Panc1 (cell line): ENCODE data around the gene CUL9.

ENCODE experiments used
- POLR2AphosphoS5 ChIP-seq: IDR thresholded peaks from 2 replicates; pipeline ENCODE4 v1.6.1; 2012; ENCODE audit warnings: mild to moderate bottlenecking, low read depth, low read length, moderate library complexity
- REST ChIP-seq, 2 experiments: IDR thresholded peaks; 2 replicates each; pipeline ENCODE4 v1.6.1; 2011 to 2012; ENCODE audit warnings: low read depth in 2 of 2, control low read depth in 1 of 2, low read length in 1 of 2, mild to moderate bottlenecking in 1 of 2, moderate library complexity in 1 of 2; ENCODE audit not compliant: insufficient read depth in 1 of 2
- TCF7L2 ChIP-seq: IDR thresholded peaks from 2 replicates; pipeline ENCODE4 v1.6.1; 2011; ENCODE audit warnings: mild to moderate bottlenecking, low read depth, low read length, inconsistent platforms
- TF ChIP-seq, protein P1 (sequence below): fragments of 450-650 bp; IDR thresholded peaks from 2 replicates; pipeline ENCODE4 v1.5.1; 2017; ENCODE audit warnings: mild to moderate bottlenecking

DNA sequence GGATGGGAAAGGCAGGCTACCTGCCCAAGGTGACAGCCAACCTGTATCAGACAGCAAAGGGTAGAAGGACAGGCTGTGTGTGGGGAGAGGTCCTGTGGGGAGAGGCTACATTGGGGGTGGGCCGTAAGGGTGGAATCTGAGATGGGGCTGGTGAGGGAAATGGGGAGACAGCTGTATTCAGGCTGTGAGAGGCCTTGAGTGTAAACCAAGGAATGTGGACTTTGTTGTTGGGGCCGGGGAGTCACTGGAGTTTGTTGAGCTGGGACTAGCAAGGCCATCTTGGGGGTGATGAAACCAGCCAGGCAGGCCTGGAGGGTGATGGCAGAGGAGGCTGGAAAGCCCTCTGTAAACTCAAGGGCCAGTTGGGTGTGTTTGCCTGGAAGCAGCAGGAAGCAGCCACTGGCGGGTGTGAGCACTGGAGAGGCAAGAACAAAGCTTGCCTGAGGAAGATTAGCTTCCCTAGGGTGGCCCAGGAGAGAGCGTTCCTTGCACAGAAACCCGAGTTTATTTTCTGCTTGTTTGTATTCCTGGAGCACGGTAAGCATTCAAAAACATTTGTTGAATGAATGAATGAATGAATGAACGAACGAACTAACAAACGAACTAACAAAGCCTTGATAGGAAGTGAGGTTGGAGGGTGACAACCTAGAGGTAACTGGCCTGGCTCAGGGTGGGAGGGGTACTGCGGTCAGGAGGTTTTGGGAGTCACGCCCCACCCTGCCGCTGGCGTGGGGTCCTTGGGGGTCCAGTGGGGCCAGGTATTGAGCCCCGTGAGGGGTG lies 80.2 kb downstream of the CUL9 start:
- no peak for TF ChIP-seq REST (IDR thresholded peaks at IDR 0.05; ENCODE audit: insufficient read depth in 1 of 2, low read depth in 2 of 2, low read length in 1 of 2)
- no peak for TF ChIP-seq POLR2AphosphoS5
- TF ChIP-seq, protein P1, sequence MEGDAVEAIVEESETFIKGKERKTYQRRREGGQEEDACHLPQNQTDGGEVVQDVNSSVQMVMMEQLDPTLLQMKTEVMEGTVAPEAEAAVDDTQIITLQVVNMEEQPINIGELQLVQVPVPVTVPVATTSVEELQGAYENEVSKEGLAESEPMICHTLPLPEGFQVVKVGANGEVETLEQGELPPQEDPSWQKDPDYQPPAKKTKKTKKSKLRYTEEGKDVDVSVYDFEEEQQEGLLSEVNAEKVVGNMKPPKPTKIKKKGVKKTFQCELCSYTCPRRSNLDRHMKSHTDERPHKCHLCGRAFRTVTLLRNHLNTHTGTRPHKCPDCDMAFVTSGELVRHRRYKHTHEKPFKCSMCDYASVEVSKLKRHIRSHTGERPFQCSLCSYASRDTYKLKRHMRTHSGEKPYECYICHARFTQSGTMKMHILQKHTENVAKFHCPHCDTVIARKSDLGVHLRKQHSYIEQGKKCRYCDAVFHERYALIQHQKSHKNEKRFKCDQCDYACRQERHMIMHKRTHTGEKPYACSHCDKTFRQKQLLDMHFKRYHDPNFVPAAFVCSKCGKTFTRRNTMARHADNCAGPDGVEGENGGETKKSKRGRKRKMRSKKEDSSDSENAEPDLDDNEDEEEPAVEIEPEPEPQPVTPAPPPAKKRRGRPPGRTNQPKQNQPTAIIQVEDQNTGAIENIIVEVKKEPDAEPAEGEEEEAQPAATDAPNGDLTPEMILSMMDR: no peak
- TF ChIP-seq TCF7L2: no peak
